Measurements from ENCODE around the gene CRYBB1. TPM values are rescaled to one million over a fixed set of nuclear protein-coding genes. Genes with fewer than 3 reads are reported as not detected.
"Not testable (repeated sequence)": the region's sequence is repeated elsewhere in the genome, so short reads cannot be mapped to it uniquely, and the experiment has no call there.

Gene CRYBB1
- total and polyA plus RNA-seq, 10 donors: 0.34 to 2.9 (median 1.7) TPM

- H3K9me3 ChIP-seq: no peaks in the 10 kb centered on the region
- H3K4me1 ChIP-seq: peaks cover 9 to 70% (median 43%) of the 10 kb centered on the region in 6 donors
- peak overlapping the region in 1 of 8 donors; percentile 28 for H3K27ac ChIP-seq
- no peaks in the 10 kb centered on the region for H3K27me3 ChIP-seq (replicated peaks in 1 of 7)
- intact Hi-C loops (cut with DNase I; ENCODE audit: low total_unique reads): no loop called here
- TF ChIP-seq POLR2AphosphoS5 (IDR thresholded peaks at IDR 0.05) (no peak), POLR2A (IDR thresholded peaks at IDR 0.05) (no peak), CTCF (IDR thresholded peaks at IDR 0.05 in 8 of 11, conservative IDR thresholded peaks at IDR 0.05 in 3 of 11) (no peak)
- no peak overlapping the region for H3K4me3 ChIP-seq
- 74 to 79% (median 77%) methylated on average over 11 of the region's 11 CpGs for WGBS, 5 donors
- H3K36me3 ChIP-seq: no peaks in the 10 kb centered on the region
- peak; percentile 72 for DNase-seq
Measured at GRCh38 chr22:26615830-26616435, 1.9 kb downstream of the CRYBB1 start.

DNA sequence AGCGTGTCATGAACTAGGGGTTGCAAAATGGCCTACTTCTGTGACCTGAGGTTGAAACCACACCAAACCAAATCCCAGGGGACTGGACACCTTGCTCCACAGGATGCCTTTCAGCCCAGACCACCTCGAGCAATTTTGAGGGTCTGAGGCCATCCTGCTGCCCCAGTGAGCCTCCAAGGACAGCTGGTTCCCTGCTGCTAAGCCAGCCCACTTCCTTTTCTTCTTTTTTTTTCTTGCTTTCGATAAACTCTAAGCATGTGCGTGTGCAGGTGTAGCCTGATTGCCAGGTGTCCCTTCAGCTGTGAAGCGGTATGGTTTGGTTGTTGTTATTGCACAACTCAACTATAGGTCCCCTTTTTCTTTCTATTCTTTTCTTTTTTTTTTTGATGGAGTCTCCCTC, 2.7 kb downstream of the CRYBB1 start:
- peak; percentile 23 for DNase-seq
- TF ChIP-seq POLR2A (IDR thresholded peaks at IDR 0.05) (no peak), POLR2AphosphoS5 (IDR thresholded peaks at IDR 0.05) (peak in 2 of 3 donors; percentile 43 to 79)
- WGBS, 5 donors: 21 to 35% (median 26%) methylated on average over 5 of the region's 5 CpGs
- H3K9me3 ChIP-seq: no peaks in the 10 kb centered on the region
- no peaks in the 10 kb centered on the region for H3K27me3 ChIP-seq (replicated peaks in 1 of 7)
- no peaks in the 10 kb centered on the region for H3K36me3 ChIP-seq
- intact Hi-C loops (cut with DNase I; ENCODE audit: low total_unique reads): no loop called here
- H3K4me3 ChIP-seq: no peak overlapping the region
- H3K27ac ChIP-seq: peak overlapping the region in 1 of 8 donors; percentile 28
- peaks cover 14 to 76% (median 49%) of the 10 kb centered on the region in 6 donors for H3K4me1 ChIP-seq

DNA sequence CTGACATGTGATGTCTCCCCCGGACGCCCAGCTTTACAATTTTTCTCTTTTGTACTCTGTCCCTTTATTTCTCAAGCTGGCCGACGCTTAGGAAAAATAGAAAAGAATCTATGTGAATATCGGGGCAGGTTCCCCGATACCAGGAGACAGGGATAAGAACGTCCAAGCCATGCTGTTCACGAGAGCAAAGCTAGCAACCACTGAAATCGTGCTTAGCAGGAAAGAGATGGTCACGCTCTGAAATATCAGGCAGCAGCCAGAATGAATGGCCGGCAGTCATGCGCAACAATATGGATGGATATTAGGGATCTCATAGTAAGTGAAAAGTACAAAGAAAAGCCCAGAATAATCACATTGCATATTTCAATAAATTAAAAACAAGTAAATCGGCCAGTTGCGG, 3.5 kb downstream of the CRYBB1 start:
- DNase-seq: peak; percentile 11
- Histone ChIP-seq H3K27me3 (replicated peaks in 1 of 7) (no peaks in the 10 kb centered on the region), H3K4me3 (no peak overlapping the region), H3K4me1 (peaks cover 14 to 72% (median 46%) of the 10 kb centered on the region in 6 donors), H3K36me3 (no peaks in the 10 kb centered on the region), H3K27ac (no peak overlapping the region), H3K9me3 (no peaks in the 10 kb centered on the region)
- intact Hi-C loops (cut with DNase I; ENCODE audit: low total_unique reads): no loop called here
- no peak for TF ChIP-seq CTCF (IDR thresholded peaks at IDR 0.05 in 8 of 11, conservative IDR thresholded peaks at IDR 0.05 in 3 of 11)
- TF ChIP-seq POLR2A (IDR thresholded peaks at IDR 0.05): no peak
- TF ChIP-seq POLR2AphosphoS5 (IDR thresholded peaks at IDR 0.05): no peak
- WGBS, 5 donors: 67 to 85% (median 79%) methylated on average over 14 of the region's 14 CpGs

GRCh38 chr22:26613753-26614152, 4.1 kb downstream of the CRYBB1 start:
- H3K4me1 ChIP-seq: peaks cover 14 to 67% (median 42%) of the 10 kb centered on the region in 6 donors
- 46 to 60% (median 48%) methylated on average over 9 to 10 of the region's 10 CpGs for WGBS, 5 donors
- intact Hi-C loops (cut with DNase I; ENCODE audit: low total_unique reads): not testable (repeated sequence)

DNA sequence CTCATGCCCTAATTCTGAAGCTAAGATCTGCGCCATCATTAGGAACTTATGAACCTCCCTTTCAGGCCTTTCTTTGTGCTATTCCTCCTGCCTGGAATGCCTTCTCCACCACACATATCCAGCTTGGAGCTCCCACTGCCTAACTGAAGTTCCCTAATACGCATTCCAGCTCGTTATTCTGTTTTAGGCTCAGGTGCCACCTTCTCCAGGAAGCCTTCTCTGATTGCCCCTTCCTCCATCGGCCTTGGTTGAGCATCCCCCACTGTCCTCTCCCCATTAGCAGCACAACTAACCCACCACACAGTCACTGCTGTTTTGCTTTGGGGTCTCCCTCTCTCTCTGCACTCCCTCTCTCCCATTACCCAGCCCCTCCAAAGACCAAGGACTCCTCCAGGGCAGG, 5.2 kb downstream of the CRYBB1 start:
- no peak for TF ChIP-seq POLR2AphosphoS5 (IDR thresholded peaks at IDR 0.05)
- no peak for TF ChIP-seq CTCF (IDR thresholded peaks at IDR 0.05 in 8 of 11, conservative IDR thresholded peaks at IDR 0.05 in 3 of 11)
- no peak for TF ChIP-seq POLR2A (IDR thresholded peaks at IDR 0.05)
- peaks cover 13 to 56% (median 32%) of the 10 kb centered on the region in 6 donors for H3K4me1 ChIP-seq
- no peaks in the 10 kb centered on the region for H3K27me3 ChIP-seq (replicated peaks in 1 of 7)
- H3K4me3 ChIP-seq: no peak overlapping the region
- H3K27ac ChIP-seq: no peak overlapping the region
- intact Hi-C loops (cut with DNase I; ENCODE audit: low total_unique reads): no loop called here
- H3K36me3 ChIP-seq: no peaks in the 10 kb centered on the region
- no peaks in the 10 kb centered on the region for H3K9me3 ChIP-seq
- peak; percentile 14 for DNase-seq
- WGBS, 5 donors: 90 to 97% (median 94%) methylated on average over 4 of the region's 4 CpGs

More at GRCh38 chr22:26613753-26614152, 4.1 kb downstream of the CRYBB1 start:
- not testable (repeated sequence) for H3K9me3 ChIP-seq; H3K4me3 ChIP-seq; H3K27me3 ChIP-seq (replicated peaks in 1 of 7); H3K36me3 ChIP-seq; H3K27ac ChIP-seq
- peak; percentile 25 for DNase-seq
